ENCODE measurements around the gene CNOT8. TPM values are rescaled to one million over a fixed set of nuclear protein-coding genes. Genes with fewer than 3 reads are reported as not detected.

Gene CNOT8
- total RNA-seq, 2 donors from 2014 or later: 19.8 to 32.4 TPM

GRCh38 chr5:154861946-154862345 lies 3.5 kb downstream of the CNOT8 start:
- 62 to 67% methylated on average over 8 of the region's 8 CpGs for WGBS, 2 donors
- DNase-seq (no peak), ATAC-seq (no peak)
- TF ChIP-seq POLR2A (IDR thresholded peaks at IDR 0.05) (no peak), CTCF (IDR thresholded peaks at IDR 0.05) (no peak)
- Histone ChIP-seq H3K9me3 (no peaks in the 10 kb centered on the region), H3K27me3 (no peaks in the 10 kb centered on the region), H3K36me3 (replicated peaks in 1 of 2; ENCODE audit: insufficient read depth in 1 of 2, low read depth in 2 of 2) (no peaks in the 10 kb centered on the region), H3K4me1 (peaks cover 41% of the 10 kb centered on the region), H3K27ac (no peak overlapping the region), H3K4me3 (no peak overlapping the region)
- intact Hi-C loops (cut with DNase I): no loop called here

GRCh38 chr5:154862766-154863165 lies 4.3 kb downstream of the CNOT8 start:
- Histone ChIP-seq H3K4me1 (peaks cover 37% of the 10 kb centered on the region), H3K27me3 (no peaks in the 10 kb centered on the region), H3K4me3 (no peak overlapping the region), H3K9me3 (no peaks in the 10 kb centered on the region), H3K27ac (no peak overlapping the region), H3K36me3 (replicated peaks in 1 of 2; ENCODE audit: insufficient read depth in 1 of 2, low read depth in 2 of 2) (no peaks in the 10 kb centered on the region)
- ATAC-seq (no peak), DNase-seq (no peak)
- no peak for TF ChIP-seq CTCF (IDR thresholded peaks at IDR 0.05)
- no peak for TF ChIP-seq POLR2A (IDR thresholded peaks at IDR 0.05)
- 79 to 86% methylated on average over 2 of the region's 2 CpGs for WGBS, 2 donors
- intact Hi-C loops (cut with DNase I): no loop called here

GRCh38 chr5:154863291-154864080 lies 5.1 kb downstream of the CNOT8 start:
- Histone ChIP-seq H3K27ac (no peak overlapping the region), H3K27me3 (no peaks in the 10 kb centered on the region), H3K4me3 (no peak overlapping the region), H3K9me3 (no peaks in the 10 kb centered on the region), H3K4me1 (peaks cover 37% of the 10 kb centered on the region), H3K36me3 (replicated peaks in 1 of 2; ENCODE audit: insufficient read depth in 1 of 2, low read depth in 2 of 2) (no peaks in the 10 kb centered on the region)
- DNase-seq (no peak), ATAC-seq (no peak)
- 86 to 92% methylated on average over 7 of the region's 7 CpGs for WGBS, 2 donors
- TF ChIP-seq CTCF (IDR thresholded peaks at IDR 0.05) (no peak), POLR2A (IDR thresholded peaks at IDR 0.05) (no peak)
- intact Hi-C loops (cut with DNase I): no loop called here

- 32 to 34% methylated on average over 5 of the region's 5 CpGs for WGBS, 2 donors
- peak overlapping the region in 1 of 4 donors; percentile 14 for H3K27ac ChIP-seq
- no peaks in the 10 kb centered on the region for H3K27me3 ChIP-seq
- no peaks in the 10 kb centered on the region for H3K9me3 ChIP-seq
- DNase-seq: no peak
- intact Hi-C loops (cut with DNase I): no loop called here
- peaks cover 25% of the 10 kb centered on the region for H3K4me1 ChIP-seq
- no peak for TF ChIP-seq CTCF (IDR thresholded peaks at IDR 0.05)
- no peak for TF ChIP-seq POLR2A (IDR thresholded peaks at IDR 0.05)
- H3K4me3 ChIP-seq: no peak overlapping the region
- H3K36me3 ChIP-seq (replicated peaks in 1 of 2; ENCODE audit: insufficient read depth in 1 of 2, low read depth in 2 of 2): peaks cover 0 to 2% of the 10 kb centered on the region in 2 donors
- no peak for ATAC-seq
These were observed 7.2 kb downstream of the CNOT8 start for GRCh38 chr5:154865466-154866184.

Measured in body of pancreas (tissue), 4 donors.